ENCODE measurements around the gene GPR87. TPM values are rescaled to one million over a fixed set of nuclear protein-coding genes. Genes with fewer than 3 reads are reported as not detected.

Gene GPR87
- total RNA-seq, 1 experiment from 2014 or later = not detected

GRCh38 chr3:151283387-151283786, 33.2 kb downstream of the GPR87 start:
- no peak for DNase-seq (ENCODE audit: low spot score)

DNA sequence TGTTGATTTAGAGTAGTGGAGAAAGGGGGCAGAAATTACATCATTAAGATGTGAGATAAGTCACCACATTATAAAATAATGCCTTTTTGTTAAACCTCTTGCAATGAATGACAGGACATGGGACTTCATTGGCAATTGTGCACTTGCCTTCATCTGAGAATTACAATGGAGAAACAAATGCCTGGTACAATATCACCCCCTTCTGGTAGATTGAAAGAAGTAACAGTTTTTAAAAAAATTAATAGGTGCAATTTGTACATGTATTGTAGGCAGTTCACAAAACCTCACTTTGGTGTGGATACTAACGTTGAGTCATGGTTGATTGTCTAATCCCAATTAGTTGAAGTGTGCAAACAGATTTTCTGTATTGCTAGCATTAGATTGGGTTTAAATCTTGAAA, 33.7 kb downstream of the GPR87 start:
- peak; percentile 46 for DNase-seq (ENCODE audit: low spot score)

DNA sequence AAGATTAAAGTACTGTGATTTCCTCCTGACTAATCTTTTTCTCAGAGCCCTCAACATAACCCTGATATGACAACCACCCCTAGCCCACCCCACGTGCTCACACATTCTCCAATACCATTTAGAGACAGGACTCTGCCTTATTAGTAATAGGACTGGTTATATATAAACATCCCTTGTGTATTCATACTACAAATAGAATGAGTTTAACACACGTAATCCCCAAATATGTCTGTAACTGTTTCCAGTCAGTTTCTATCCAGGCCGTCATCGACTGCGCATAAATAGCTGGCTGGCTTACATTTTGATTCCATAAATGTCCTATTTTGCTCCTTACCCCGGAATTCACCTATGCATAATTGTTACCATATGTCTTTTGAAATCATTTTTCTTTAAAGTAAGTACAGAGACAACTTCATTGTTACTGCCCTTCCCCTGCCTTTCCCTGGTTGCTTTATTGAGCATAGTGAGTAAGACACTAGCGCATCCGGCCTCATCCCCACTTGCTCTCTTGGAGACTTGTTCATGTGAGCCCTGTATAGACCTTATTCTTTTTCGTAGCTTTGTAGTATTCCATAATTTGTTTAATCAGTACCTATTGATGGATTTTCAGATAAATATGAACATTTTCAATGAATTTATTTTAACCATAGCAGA, 34.8 kb downstream of the GPR87 start:
- DNase-seq (ENCODE audit: low spot score) = no peak

DNA sequence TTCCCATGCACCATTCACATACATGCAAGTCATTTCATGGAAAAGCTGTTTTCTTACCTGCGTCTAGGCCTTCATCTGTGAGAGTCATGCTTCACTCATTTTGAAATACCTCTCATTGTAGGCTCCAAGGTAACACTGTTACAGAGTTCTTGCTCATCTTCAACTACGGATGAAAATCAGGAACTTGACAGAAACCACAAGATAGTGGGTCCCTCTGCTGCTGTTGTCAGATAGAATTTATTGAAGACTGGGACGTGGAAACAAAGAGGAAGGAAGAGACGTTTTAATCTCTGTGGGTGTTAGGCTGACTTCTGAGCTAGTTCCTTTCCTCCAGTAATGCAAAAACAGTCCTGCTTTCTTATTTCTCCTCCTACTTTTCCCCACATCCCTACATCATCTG, 38.4 kb downstream of the GPR87 start, which contains the start of gene P2RY14:
TSS of gene P2RY14 (minus strand) at position 313 of the 400 bp plus-strand sequence. CDS start 64,226 bp downstream, outside the sequence.
- DNase-seq (ENCODE audit: low spot score) = no peak

- DNase-seq (ENCODE audit: low spot score) = no peak
Measured at GRCh38 chr3:151276687-151277042, 40.0 kb downstream of the GPR87 start.

- DNase-seq (ENCODE audit: low spot score) = no peak
Measured at GRCh38 chr3:151276038-151276686, 40.5 kb downstream of the GPR87 start.

- DNase-seq (ENCODE audit: low spot score) = no peak
Measured at GRCh38 chr3:151275091-151275490, 41.5 kb downstream of the GPR87 start.

DNA sequence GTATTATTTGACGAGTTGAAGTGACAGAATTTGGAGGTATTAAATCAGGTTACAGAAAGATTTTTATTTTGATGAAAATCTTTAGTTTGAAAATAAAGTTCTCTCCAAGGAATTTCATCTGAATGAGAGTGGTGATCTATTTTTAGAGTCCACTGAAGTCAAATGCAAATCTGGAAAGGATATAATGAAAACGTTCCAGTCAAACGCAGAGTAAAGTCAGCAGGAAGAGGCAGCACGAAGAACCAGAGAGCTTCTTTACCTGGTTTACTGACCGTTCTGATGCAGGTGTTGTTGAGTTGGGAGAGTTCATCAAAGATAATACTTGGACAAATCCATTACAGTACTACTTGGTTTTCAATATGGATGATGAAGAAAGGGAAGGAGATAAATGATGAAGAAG, 47.0 kb downstream of the GPR87 start:
- no peak for DNase-seq (ENCODE audit: low spot score)

GRCh38 chr3:151268267-151269235, 48.1 kb downstream of the GPR87 start:
- no peak for DNase-seq (ENCODE audit: low spot score)

DNA sequence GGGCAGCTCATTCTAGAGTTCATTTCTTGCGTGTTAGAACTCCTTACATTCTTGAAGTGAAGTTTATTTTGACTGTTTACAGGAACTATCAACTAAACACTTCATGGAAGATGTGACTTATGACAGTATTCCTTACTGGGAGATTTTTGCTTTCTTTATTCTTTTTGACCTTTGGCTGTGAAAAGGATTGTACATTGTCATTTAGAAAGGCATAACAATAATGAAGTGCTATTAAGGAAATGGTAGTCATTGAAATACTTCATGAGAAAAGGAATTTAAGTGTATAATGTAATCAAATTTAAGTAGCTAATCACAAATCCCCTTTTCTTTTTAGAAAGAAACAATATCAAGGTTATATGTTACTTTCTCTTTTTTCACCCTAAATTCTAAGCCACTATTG, 49.6 kb downstream of the GPR87 start:
- no peak for DNase-seq (ENCODE audit: low spot score)

- no peak for DNase-seq (ENCODE audit: low spot score)
Measured at GRCh38 chr3:151265866-151266265, 50.8 kb downstream of the GPR87 start.

DNA sequence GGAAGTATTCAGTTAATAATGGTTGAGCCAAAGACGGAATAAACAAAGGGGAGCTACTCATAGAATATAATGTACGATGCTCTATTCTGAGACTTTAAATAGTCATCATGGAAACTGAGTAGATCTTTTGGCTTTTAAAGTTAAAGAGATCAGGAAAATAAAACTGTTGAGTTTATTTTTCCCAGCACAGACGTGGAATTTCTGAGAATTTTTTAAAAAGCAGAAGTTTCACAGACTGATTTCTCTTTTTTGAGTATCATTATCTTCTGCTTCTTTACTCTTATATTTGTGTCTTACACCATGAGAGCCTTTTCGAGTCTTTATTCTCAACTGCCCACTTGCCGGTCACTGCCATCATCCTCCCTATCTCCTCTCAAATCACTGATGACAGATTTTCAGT, 51.5 kb downstream of the GPR87 start:
- no peak for DNase-seq (ENCODE audit: low spot score)

DNA sequence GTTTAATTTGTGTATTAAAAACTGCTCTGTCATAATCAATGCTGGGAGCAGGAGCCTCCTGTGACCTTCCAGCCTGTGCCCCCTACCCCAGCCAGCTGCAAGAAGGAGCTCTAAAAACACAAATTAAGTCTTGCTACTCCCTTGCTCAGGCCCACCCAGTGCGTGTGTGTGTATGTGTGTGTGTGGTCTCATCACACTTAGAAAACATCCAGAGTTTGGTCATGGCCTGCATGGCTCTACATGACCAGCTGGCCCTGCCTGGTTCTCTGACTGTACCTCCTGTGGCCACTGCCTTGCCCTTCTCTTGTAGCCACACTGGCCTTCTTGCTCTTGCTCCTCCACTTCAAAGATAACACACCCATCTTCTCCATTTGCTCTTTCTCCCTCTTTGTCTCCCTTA, 52.0 kb downstream of the GPR87 start:
- no peak for DNase-seq (ENCODE audit: low spot score)

DNA sequence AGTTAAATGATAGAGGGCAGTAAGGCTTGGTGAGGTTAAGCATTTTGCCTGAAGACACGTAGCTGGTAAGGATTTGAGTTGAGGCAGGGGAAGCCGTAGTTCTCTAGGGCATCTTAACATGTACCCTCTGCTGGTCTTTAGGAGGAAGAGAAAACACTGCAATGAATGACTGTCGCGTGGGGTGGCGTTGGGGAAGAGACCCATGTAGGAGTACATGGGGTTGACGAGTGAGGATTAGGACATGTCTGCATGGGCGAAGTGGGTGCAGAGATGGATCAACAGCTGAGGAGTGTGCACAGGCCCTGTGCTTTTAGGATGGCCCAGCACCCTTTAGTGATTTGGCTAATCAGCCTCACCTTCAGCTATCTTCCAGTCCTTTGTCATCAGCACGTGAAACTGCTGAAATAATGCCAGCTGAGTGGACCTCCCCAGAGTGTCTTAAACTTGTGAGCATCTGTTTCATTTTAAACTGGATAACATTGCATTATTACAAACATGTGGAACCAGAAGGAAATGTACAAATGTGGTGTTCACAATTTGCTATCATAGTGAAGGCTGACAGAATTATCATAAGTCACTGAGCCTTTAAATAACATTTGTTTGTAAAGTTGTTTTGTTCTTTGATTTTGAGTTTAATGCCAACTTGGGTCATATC, 53.6 kb downstream of the GPR87 start:
- DNase-seq (ENCODE audit: low spot score) = no peak

GRCh38 chr3:151259664-151260063, 57.0 kb downstream of the GPR87 start:
- no peak for DNase-seq (ENCODE audit: low spot score)

DNA sequence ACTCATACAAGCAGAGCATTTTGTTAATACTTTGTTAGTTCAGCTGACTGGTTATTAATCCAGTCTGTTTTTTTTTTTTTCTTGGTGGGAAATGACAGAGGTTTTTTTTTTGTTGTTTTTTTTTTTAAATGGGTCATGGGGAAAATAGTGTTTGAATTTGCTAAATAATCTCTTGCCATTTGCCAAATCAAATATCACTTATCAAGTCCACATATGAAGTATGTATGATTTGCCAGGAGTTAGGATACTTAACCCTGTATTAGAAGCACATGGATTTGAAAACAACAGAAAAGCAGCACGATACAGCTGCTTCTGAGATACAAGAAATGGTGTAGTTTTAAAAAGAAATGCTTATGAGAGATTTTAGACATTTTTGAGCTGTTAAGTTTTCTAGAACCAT, 59.9 kb downstream of the GPR87 start:
- DNase-seq (ENCODE audit: low spot score) = no peak

DNA sequence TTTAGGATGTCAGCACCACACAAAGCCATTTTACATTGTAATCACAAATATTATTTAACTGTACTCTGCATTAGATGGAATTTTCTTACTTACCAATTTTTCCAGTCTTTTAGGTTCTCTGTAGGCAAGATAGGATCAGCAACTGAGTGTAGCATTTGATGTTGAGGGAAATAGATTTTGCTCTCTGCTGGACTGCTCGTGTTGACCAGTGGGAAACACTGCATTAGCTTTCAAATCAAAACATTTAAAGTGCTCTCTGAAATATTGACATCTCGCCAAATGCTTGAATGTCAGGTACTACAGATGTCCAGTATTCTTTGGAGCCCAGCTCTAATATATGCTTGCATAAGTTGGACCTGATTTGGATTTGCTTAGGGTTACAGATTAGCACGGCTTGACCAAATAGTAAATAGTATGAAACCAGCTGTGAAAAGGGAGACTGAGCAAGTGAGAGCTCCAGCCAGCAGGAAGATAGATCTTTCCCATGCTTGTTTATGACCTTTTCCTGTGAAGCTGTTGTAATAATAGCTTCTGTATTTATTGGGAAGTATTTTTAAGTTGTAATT, 67.8 kb downstream of the GPR87 start:
- no peak for DNase-seq (ENCODE audit: low spot score)

Data from H4 (cell line).